HepG2 (cell line): ENCODE measurements around the gene RPSA. TPM values are rescaled to one million over a fixed set of nuclear protein-coding genes. Genes with fewer than 3 reads are reported as not detected.

ENCODE experiments used
- ATAC-seq: fragments of 200-7000 bp; cut with Tn5 transposase; 3 replicates; pipeline ENCODE4 v1.9.1; 2020; ENCODE audit warnings: mild to moderate bottlenecking, moderate library complexity
- BruUV-seq: library from RNA; stranded (reverse); fragments of 400-500 nt; replicated peaks from 2 replicates; lab custom pipeline; 2021; lab: Mats Ljungman, UMichigan
- CTCF ChIA-PET: fragments of 300-600 bp; formaldehyde crosslinking; extraction: SDS; loops from one replicate; lab custom pipeline; 2021; ENCODE audit warnings: low total read pairs, inconsistent platforms, low intra/inter-chr PET ratio; lab: Yijun Ruan, JAX
- POLR2A ChIA-PET: fragments of 350-600 bp; sonication (Branson Sonifier 250); formaldehyde crosslinking; loops from one replicate; lab custom pipeline; 2020; ENCODE audit warnings: antibody characterized with exemption, inconsistent platforms; lab: Yijun Ruan, JAX
- DNase-seq: peaks from one replicate; pipeline ENCODE4 v3.0.0-alpha.2; 2015; ENCODE audit warnings: low spot score
- FAIRE-seq: peaks from 3 replicates; lab custom pipeline; 2011; peaks lifted over from hg19 to GRCh38; lab: Jason Lieb, UNC
- H2AFZ ChIP-seq: one replicate; pipeline ENCODE4 v1.6.1; 2011; ENCODE audit warnings: low read length, inconsistent platforms
- H3K27ac ChIP-seq: fragments of 300-600 bp; 3 replicates; pipeline ENCODE4 v1.8.0; 2011; ENCODE audit warnings: mixed run types, mild to moderate bottlenecking, mixed read lengths, low read length, inconsistent platforms; ENCODE audit not compliant: insufficient read depth; ENCODE audit errors: extremely low read length
- H3K27me3 ChIP-seq, 2 experiments: fragments of 200-600 bp in 1 of 2; 2 replicates in 1 of 2; 3 replicates in 1 of 2; pipeline versions ENCODE4 v1.6.0 to v1.8.0; 2011; ENCODE audit warnings: low read length in 2 of 2, mild to moderate bottlenecking in 2 of 2, moderate library complexity in 2 of 2, inconsistent platforms in 1 of 2; ENCODE audit not compliant: insufficient read depth in 2 of 2, control insufficient read depth in 1 of 2
- H3K36me3 ChIP-seq, 2 experiments: fragments of 200-600 bp in 1 of 2; replicated peaks in 1 of 2; 2 replicates in 1 of 2; 3 replicates in 1 of 2; pipeline versions ENCODE4 v1.5.1 to v1.8.0; 2011; ENCODE audit warnings: low read length in 2 of 2, inconsistent platforms in 1 of 2; ENCODE audit not compliant: insufficient read depth in 2 of 2, control insufficient read depth in 1 of 2
- H3K4me1 ChIP-seq: 2 replicates; pipeline ENCODE4 v1.5.1; 2012; ENCODE audit warnings: low read length, inconsistent platforms; ENCODE audit not compliant: insufficient read depth
- H3K4me2 ChIP-seq: 2 replicates; pipeline ENCODE4 v1.6.0; 2011; ENCODE audit warnings: low read depth, low read length, inconsistent platforms
- H3K4me3 ChIP-seq, 3 experiments: fragments of 200-600 bp in 1 of 3; sonication (generic), shearing (Covaris generic) in 1 of 3; replicated peaks in 1 of 3; 2 replicates each; pipeline ENCODE4 v1.5.1; 2011 to 2016; ENCODE audit warnings: low read length in 3 of 3, inconsistent platforms in 2 of 3, low read depth in 2 of 3, mild to moderate bottlenecking in 2 of 3, control low read depth in 1 of 3, mixed read lengths in 1 of 3; ENCODE audit not compliant: insufficient read depth in 1 of 3
- H3K79me2 ChIP-seq: one replicate; pipeline ENCODE4 v1.6.1; 2011; ENCODE audit warnings: low read length, inconsistent platforms; ENCODE audit not compliant: insufficient read depth
- H3K9ac ChIP-seq: 2 replicates; pipeline ENCODE4 v1.6.0; 2011; ENCODE audit warnings: mild to moderate bottlenecking, low read depth, low read length, inconsistent platforms; ENCODE audit not compliant: insufficient read depth
- H3K9me3 ChIP-seq: 2 replicates; pipeline ENCODE4 v1.5.1; 2012; ENCODE audit warnings: mild to moderate bottlenecking, low read length
- H4K20me1 ChIP-seq: 2 replicates; pipeline ENCODE4 v1.6.0; 2011; ENCODE audit warnings: inconsistent platforms, mild to moderate bottlenecking, low read length, moderate library complexity; ENCODE audit not compliant: insufficient read depth
- ARID3A ChIP-seq: IDR thresholded peaks from 2 replicates; pipeline ENCODE4 v1.6.1; 2012; ENCODE audit warnings: low read depth, low read length, improper control_type of control experiment
- PREB ChIP-seq: sonication (generic); formaldehyde crosslinking; IDR thresholded peaks from 2 replicates; pipeline ENCODE4 v1.4.0; 2020; ENCODE audit warnings: missing genetic modification reagents
- SNAPC4 ChIP-seq: sonication (generic); formaldehyde crosslinking; IDR thresholded peaks from 2 replicates; pipeline ENCODE4 v1.4.0; 2020; ENCODE audit warnings: mild to moderate bottlenecking, missing genetic modification reagents
- STAG1 ChIP-seq: sonication (generic); formaldehyde crosslinking; IDR thresholded peaks from 2 replicates; pipeline ENCODE4 v1.4.0; 2020; ENCODE audit warnings: missing genetic modification reagents
- TBX3 ChIP-seq: fragments of 450-650 bp; IDR thresholded peaks from 2 replicates; pipeline ENCODE4 v1.6.1; 2017; ENCODE audit warnings: antibody characterized with exemption, mild to moderate bottlenecking, inconsistent platforms, borderline replicate concordance
- ZFP1 ChIP-seq: IDR thresholded peaks from 2 replicates; pipeline ENCODE4 v1.6.1; 2016
- WGBS: methylation state at CpG from one replicate; pipeline ENCODE4 v1.1.6; 2017; ENCODE audit warnings: low lambda C conversion rate; 5-methylcytosine and 5-hydroxymethylcytosine counted together
- in situ Hi-C: cut with HindIII; loops from 2 replicates; pipeline ENCODE4 v1.10.0; 2017; ENCODE audit warnings: low pct_unique_long_range_greater_than_20kb; ENCODE audit not compliant: extremely low pct_ligation_motif_present
- intact Hi-C: fragments of 100-400 bp; cut with micrococcal nuclease; formaldehyde crosslinking; loops from one replicate; pipeline ENCODE4 v1.10.0; 2022; ENCODE audit not compliant: unreplicated experiment
- polyA plus RNA-seq, 8 experiments: library from polyadenylated mRNA; depleted of rRNA in 3 of 8; stranded (reverse) in 7 of 8; unstranded in 1 of 8; fragments of >200 nt; fragmentation: Illumina TruSeq in 4 of 8; extraction: Trizol in 4 of 8; gene quantifications; 2 replicates each; pipeline versions ENCODE4 v1.2.1 to v1.2.3, GENCODE V29; 2011 to 2016; ENCODE audit warnings: low read depth in 4 of 8, missing spikeins in 1 of 8, mixed read lengths in 1 of 8; ENCODE audit not compliant: insufficient read depth in 1 of 8
- total RNA-seq, 5 experiments: library from RNA; depleted of rRNA; stranded (reverse); fragments of >200 nt; fragmentation: Illumina TruSeq; extraction: Trizol; gene quantifications; 2 replicates each; pipeline ENCODE4 v1.2.3, GENCODE V29; 2016; ENCODE audit warnings: low read depth in 1 of 5
- TF ChIP-seq, protein P1 (sequence below): sonication (generic); formaldehyde crosslinking; IDR thresholded peaks from 2 replicates; pipeline ENCODE4 v1.5.0; 2020; ENCODE audit warnings: mild to moderate bottlenecking, missing genetic modification reagents

The RPSA gene
- total and polyA plus RNA-seq, 2 of the 13 experiments (the other 11 are each of a cell fraction or from before 2014, with no cell fraction given): 1,683 to 3,226 TPM

GRCh38 chr3:39440316-39440715, 33.8 kb downstream of the RPSA start (continued):
- TF ChIP-seq SNAPC4 (CRISPR knock-in tag): no peak

DNA sequence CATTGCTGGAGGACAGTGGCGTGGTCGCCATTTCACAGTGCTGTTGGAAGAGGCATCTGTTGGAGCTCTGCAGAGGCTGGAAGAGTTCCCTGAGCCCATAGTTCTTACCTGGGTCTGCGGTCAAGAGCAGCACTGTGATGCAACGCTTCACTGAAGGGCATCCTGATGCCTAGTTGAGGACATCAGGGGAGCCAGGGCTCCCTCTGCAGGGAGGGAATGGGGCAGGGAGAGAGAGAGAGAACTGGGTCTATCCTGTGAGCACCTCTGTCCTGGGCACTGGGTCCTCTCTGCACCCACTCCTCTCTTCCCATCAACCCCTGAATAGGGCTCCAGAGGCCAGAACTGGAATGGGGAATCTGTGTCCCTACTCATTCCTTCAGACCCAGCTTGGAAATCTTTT, 37.0 kb downstream of the RPSA start:
- Histone ChIP-seq H3K9me3 (no peaks in the 10 kb centered on the region), H3K9ac (no peak overlapping the region), H3K4me2 (no peak overlapping the region), H3K27me3 (no peaks in the 10 kb centered on the region; a peak in 2 of 5 replicates), H3K79me2 (no peaks in the 10 kb centered on the region), H3K36me3 (no peaks in the 10 kb centered on the region), H3K27ac (no peak overlapping the region), H4K20me1 (no peaks in the 10 kb centered on the region), H3K4me1 (no peaks in the 10 kb centered on the region), H3K4me3 (no peak overlapping the region), H2AFZ (no peak overlapping the region)
- peak; percentile 7 for DNase-seq
- POLR2A ChIA-PET: no interaction called here
- in situ Hi-C loops (no loop called here), intact Hi-C loops (loop anchor here (2.0 kb wide), 1 partner anchor 27 kb away; no protein-coding TSS in a partner anchor)
- BruUV-seq: no TSS peak
- ATAC-seq: peak; percentile 91
- FAIRE-seq: no peak
- WGBS: 0% methylated on average over 2 of the region's 4 CpGs
- CTCF ChIA-PET: no interaction called here
- TF ChIP-seq, protein P1, sequence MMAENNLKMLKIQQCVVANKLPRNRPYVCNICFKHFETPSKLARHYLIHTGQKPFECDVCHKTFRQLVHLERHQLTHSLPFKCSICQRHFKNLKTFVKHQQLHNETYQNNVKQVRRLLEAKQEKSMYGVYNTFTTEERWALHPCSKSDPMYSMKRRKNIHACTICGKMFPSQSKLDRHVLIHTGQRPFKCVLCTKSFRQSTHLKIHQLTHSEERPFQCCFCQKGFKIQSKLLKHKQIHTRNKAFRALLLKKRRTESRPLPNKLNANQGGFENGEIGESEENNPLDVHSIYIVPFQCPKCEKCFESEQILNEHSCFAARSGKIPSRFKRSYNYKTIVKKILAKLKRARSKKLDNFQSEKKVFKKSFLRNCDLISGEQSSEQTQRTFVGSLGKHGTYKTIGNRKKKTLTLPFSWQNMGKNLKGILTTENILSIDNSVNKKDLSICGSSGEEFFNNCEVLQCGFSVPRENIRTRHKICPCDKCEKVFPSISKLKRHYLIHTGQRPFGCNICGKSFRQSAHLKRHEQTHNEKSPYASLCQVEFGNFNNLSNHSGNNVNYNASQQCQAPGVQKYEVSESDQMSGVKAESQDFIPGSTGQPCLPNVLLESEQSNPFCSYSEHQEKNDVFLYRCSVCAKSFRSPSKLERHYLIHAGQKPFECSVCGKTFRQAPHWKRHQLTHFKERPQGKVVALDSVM (CRISPR knock-in tag): no peak
- no peak for TF ChIP-seq SNAPC4 (CRISPR knock-in tag)
- no peak for TF ChIP-seq ARID3A
- TF ChIP-seq STAG1 (CRISPR knock-in tag): peak; percentile 29
- no peak for TF ChIP-seq TBX3
- TF ChIP-seq PREB (CRISPR knock-in tag): no peak
- TF ChIP-seq ZFP1: no peak
